ENCODE results near the gene GPC6. TPM values are rescaled to one million over a fixed set of nuclear protein-coding genes. Genes with fewer than 3 reads are reported as not detected.
A peak's percentile ranks its signal among the peaks of the same experiment; 100 is the strongest.

Gene GPC6
- total RNA-seq, 1 donor from 2014 or later = 20.1 TPM

- DNase-seq (ENCODE audit: low read depth) = no peak
These were observed 1006.3 kb downstream of the GPC6 start for GRCh38 chr13:94232956-94233355.

GRCh38 chr13:94233401-94233800 is 1006.8 kb downstream of the GPC6 start:
- DNase-seq (ENCODE audit: low read depth) = peak; percentile 95

GRCh38 chr13:94233837-94234236 is 1007.2 kb downstream of the GPC6 start:
- peak; percentile 73 for DNase-seq (ENCODE audit: low read depth)

- no peak for DNase-seq (ENCODE audit: low read depth)
These were observed 1008.1 kb downstream of the GPC6 start for GRCh38 chr13:94234738-94235137.

- DNase-seq (ENCODE audit: low read depth) = no peak
These were observed 1009.5 kb downstream of the GPC6 start for GRCh38 chr13:94236132-94236531.

GRCh38 chr13:94236872-94237271 is 1010.3 kb downstream of the GPC6 start:
- no peak for DNase-seq (ENCODE audit: low read depth)

GRCh38 chr13:94239135-94239534 is 1012.5 kb downstream of the GPC6 start:
- peak; percentile 77 for DNase-seq (ENCODE audit: low read depth)

GRCh38 chr13:94242554-94242953 is 1015.9 kb downstream of the GPC6 start:
- DNase-seq (ENCODE audit: low read depth) = no peak

- peak; percentile 77 for DNase-seq (ENCODE audit: low read depth)
These were observed 1016.9 kb downstream of the GPC6 start for GRCh38 chr13:94243551-94243950.

GRCh38 chr13:94246495-94246894 is 1019.9 kb downstream of the GPC6 start:
- no peak for DNase-seq (ENCODE audit: low read depth)

- DNase-seq (ENCODE audit: low read depth) = no peak
These were observed 1021.3 kb downstream of the GPC6 start for GRCh38 chr13:94247890-94248289.

- no peak for DNase-seq (ENCODE audit: low read depth)
These were observed 1022.0 kb downstream of the GPC6 start for GRCh38 chr13:94248454-94249228.

- DNase-seq (ENCODE audit: low read depth) = peak; percentile 75
These were observed 1022.9 kb downstream of the GPC6 start for GRCh38 chr13:94249512-94249911.

- DNase-seq (ENCODE audit: low read depth) = peak; percentile 92
These were observed 1025.4 kb downstream of the GPC6 start for GRCh38 chr13:94251831-94252608.

- no peak for DNase-seq (ENCODE audit: low read depth)
These were observed 1028.1 kb downstream of the GPC6 start for GRCh38 chr13:94254737-94255136.

- no peak for DNase-seq (ENCODE audit: low read depth)
These were observed 1030.1 kb downstream of the GPC6 start for GRCh38 chr13:94256721-94257120.

GRCh38 chr13:94259984-94260383 is 1033.4 kb downstream of the GPC6 start:
- DNase-seq (ENCODE audit: low read depth) = no peak

GRCh38 chr13:94261163-94261562 is 1034.6 kb downstream of the GPC6 start:
- no peak for DNase-seq (ENCODE audit: low read depth)

- DNase-seq (ENCODE audit: low read depth) = no peak
These were observed 1036.4 kb downstream of the GPC6 start for GRCh38 chr13:94263038-94263437.

GRCh38 chr13:94267581-94268366 is 1041.2 kb downstream of the GPC6 start:
- DNase-seq (ENCODE audit: low read depth) = no peak

GRCh38 chr13:94268661-94269060 is 1042.1 kb downstream of the GPC6 start:
- peak; percentile 38 for DNase-seq (ENCODE audit: low read depth)

- DNase-seq (ENCODE audit: low read depth) = no peak
These were observed 1043.0 kb downstream of the GPC6 start for GRCh38 chr13:94269557-94269956.
